GM21786 (cell line): ENCODE results near the gene ITGA1.
"Not testable (repeated sequence)": the region's sequence is repeated elsewhere in the genome, so short reads cannot be mapped to it uniquely, and the experiment has no call there.

Experiments
- ATAC-seq: cut with Tn5 transposase; IDR thresholded peaks from one replicate; pipeline ENCODE4 v1.9.1; 2021; ENCODE audit not compliant: unreplicated experiment

ITGA1 gene

GRCh38 chr5:52787600-52788504, at the start of gene ITGA1, which contains the start of gene PELO:
TSS of gene ITGA1 (plus strand) at chr5:52787916. CDS start at chr5:52788354, 438 bp downstream.
TSS of gene PELO (plus strand) at chr5:52787916. CDS start at chr5:52800395, 12,479 bp downstream.
- ATAC-seq: peak; percentile 79

DNA sequence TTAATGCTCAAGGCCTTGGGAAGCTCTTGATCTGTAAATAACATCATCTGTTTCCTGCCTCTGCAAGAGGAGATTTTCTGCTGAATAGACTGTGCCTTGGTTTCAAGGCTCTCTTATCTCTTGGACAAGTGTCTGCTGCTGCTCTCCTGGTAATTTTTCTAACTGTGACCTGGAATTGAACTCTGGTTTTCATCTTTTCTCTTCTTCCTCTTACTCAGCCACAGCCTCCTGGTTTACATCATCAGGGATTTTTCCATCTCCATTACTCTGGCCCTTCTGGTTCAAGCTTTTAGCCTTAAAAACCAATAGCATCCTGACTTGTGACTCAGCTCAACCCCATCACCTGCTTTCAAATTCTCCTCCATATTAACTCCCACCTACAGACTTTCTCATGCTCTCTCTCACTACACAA, 49.6 kb upstream of the ITGA1 start:
- peak; percentile 58 for ATAC-seq

DNA sequence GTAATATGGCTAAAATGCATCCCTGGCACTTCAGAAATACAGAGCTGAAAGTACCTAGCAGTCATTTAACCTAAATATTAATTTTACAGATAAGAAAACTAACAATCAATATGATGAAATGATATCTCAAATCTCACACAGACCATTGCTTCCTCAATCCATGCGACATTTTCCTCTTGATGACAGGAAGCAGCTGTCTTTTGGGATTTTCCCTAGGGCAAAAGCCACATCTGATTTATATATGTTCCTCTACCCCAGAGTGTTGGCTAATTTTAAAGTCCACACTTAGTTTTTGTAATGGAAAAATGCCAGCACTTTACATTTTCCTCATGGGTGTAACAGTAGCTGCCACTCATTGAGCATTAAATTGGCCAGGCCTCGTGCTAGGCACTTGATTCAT, 47.7 kb upstream of the ITGA1 start:
- no peak for ATAC-seq

DNA sequence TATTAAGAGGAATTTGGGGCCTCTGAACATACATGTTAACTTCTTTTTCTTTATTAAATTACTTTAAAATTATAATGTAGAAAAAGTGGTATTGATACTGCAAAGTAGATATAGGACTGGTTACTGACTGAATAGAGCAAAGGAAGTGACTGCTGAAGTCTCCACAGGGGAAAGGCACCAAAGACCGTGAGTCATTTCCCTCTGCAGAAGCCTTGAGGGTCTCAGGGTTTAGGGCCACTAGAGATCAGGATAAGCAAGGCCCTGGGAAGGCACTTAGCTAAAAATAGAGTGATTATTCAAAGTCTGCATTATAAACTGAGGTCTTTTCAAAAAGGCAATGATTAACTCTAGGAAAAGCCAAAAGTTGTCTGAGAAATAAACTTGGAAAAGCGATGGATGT, 44.7 kb upstream of the ITGA1 start:
- no peak for ATAC-seq

- ATAC-seq: peak; percentile 10
These were observed 44.2 kb upstream of the ITGA1 start for GRCh38 chr5:52743529-52743928.

DNA sequence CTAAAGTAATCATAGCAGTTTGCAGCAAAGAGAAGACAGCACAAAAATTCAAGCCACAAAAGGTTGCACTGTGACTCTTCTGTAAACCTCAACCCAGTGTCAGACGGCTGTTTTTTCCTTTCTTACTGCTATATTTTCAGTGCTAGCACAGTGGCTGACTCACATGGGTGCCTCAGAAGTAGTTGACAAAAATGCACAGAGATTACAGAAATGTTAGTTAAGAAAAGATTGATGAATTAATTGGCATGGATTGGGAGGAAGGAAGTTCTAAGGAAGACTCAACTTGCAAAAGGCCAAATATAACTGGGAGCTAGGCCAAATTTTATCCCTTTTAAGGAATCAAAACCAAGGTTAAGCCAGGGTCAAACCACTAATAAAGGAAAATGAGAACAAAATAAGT, 43.7 kb upstream of the ITGA1 start:
- peak; percentile 64 for ATAC-seq

- not testable (repeated sequence) for ATAC-seq
These were observed 42.8 kb upstream of the ITGA1 start for GRCh38 chr5:52744867-52745458.

- no peak for ATAC-seq
These were observed 41.2 kb upstream of the ITGA1 start for GRCh38 chr5:52746539-52746938.

GRCh38 chr5:52748590-52748989, 39.1 kb upstream of the ITGA1 start:
- ATAC-seq: no peak

DNA sequence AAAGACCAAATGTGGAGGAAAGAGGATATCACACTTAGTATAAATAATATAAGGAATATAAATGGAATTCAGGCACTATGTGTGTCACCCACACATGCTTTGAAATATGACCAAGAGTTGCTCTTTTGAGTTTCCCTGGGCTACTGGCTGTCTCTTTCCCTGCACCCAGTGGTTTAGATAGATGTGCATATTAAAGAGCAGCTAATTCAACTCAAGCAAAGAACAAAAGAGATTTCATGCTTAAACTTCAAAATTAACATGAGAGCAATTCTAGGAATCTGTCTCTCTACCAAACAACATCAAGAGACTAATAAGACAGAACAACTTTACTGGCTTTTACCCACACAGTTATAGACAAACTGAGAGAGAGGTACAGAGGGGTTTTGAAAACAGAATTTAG, 38.0 kb upstream of the ITGA1 start:
- no peak for ATAC-seq

GRCh38 chr5:52751137-52751536, 36.6 kb upstream of the ITGA1 start:
- ATAC-seq: no peak

DNA sequence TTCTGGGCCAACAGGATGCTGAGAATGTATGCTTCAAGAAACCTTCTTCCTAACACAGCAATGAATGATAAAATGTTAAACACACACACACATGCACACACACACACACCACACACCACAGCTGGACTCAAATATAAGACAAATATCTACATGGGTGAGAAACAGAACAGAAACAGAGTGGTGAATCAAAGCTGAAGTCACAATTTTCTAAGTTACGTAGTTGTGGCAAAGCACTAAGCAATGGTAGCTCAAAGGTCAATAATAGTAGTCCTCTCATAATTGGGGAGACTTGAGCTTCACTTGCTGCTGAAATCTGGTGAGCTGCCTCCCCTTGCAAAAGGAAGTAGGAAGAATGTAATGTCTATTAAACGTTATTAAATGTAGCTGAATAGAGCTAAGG, 33.7 kb upstream of the ITGA1 start:
- no peak for ATAC-seq

GRCh38 chr5:52757527-52757926, 30.2 kb upstream of the ITGA1 start:
- no peak for ATAC-seq

- no peak for ATAC-seq
These were observed 29.7 kb upstream of the ITGA1 start for GRCh38 chr5:52758014-52758413.

DNA sequence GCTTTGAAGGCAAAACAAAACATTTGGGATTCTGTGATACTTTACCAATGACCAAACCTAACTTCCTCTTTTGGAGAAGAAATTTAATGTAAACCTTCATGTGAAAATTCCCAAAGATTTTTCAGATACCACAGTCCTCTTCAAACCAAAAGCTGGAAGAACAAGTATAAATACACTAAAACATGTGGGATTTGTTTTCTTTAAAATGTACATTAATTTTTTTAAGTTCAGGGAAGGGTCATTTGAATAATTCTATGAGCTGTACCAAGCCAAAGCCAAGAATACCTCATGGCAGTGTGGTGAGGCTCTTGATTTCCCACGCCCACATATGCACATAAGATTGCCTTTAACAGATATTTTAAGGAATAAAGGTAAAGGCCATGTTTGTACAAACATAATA, 28.4 kb upstream of the ITGA1 start:
- ATAC-seq: no peak

- ATAC-seq: no peak
These were observed 26.9 kb upstream of the ITGA1 start for GRCh38 chr5:52760695-52761366.

DNA sequence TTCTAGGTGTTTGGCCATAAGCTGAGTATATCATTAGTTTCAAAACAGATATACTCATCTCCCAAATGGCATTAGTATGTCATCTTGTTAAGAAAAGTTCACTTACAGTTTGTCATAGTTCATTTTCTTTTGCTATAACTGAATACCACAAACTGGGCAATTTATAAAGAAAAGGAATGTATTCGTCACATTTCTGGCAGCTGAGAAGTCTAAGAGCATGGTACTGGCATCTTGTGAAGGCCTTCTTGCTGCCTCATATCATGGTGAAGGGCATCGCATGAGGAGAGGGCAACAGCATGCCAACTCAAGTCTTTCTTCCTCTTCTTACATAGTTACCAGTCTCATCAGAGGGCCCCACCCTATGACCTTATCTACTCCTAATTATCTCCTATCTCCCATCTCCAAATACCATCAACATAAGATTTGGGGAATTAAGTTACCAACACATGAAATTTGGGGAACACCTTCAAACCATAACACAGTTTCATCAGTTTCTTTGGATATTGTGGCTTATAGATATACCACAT, 20.4 kb upstream of the ITGA1 start:
- ATAC-seq: no peak

DNA sequence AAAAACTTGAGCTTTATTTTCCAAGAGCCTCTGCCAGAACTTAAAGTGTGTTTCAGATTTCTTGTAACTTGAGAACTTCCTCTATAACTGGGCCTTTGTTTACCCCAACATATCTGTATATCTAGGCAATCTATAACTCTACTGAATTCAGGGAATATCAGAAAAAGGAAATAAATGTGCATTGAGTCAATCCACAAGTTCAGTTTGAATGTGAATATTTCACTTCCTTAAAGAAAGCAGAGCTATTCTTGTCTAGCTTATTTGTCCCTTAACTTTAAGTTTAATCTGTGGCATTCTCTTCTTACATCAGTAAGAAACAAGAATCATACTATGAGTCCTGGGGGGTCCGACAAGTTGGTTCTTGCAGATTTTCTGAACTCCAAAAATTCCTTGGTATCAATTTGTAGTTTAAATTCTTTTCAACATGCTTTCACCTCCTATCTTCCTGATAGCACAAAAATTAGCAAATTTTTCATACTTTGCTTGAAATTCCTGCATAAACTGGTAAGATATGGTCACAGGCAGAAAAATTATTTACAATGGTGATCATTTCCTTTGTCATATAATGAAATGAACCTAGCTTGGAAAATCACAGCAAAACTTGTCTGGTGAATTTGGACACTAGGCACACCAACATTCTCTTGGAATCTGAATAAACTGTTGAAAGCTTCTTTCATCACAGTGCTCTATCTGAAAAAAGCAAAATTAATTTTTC, 19.8 kb upstream of the ITGA1 start:
- ATAC-seq: peak; percentile 42

GRCh38 chr5:52769061-52769460, 18.7 kb upstream of the ITGA1 start:
- ATAC-seq: no peak

DNA sequence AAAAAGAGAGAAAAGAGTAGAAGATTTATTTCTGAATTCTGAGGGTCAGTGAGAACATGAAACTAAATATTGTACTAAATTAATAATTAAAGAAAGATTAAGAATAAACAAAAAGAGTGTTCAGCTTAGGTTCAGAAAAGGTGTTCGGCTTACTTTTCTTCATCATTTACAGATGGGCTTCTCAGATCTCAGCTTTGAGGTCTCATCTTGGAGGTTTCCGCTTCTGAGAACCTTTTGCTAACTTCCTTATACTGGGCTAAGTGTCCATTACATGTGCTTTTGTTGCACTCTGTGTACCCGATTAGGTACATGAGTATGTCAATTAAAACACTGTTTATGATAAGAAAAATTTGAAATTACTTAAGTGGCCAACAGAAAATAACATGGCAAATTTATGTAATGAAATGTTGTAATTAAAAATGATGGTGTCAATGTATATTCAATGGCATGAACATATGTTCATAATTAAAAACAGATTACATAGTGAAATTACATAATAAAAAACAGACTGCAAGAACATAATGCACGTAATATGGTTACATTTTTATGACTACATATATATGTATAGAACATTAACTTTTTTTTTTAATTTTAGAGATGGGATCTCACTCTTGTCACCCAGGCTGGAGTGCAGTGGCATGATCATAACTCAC, 17.3 kb upstream of the ITGA1 start:
- no peak for ATAC-seq
